B cell (primary cell): ENCODE measurements around the gene COL6A1. TPM values are rescaled to one million over a fixed set of nuclear protein-coding genes. Genes with fewer than 3 reads are reported as not detected.

Experiments used
- ATAC-seq: fragments of 200-7000 bp; cut with Tn5 transposase; one replicate; pipeline ENCODE4 v1.10.0; 2021; ENCODE audit warnings: low read depth, mild to moderate bottlenecking, moderate number of reproducible peaks, moderate library complexity
- CTCF ChIA-PET: fragments of 350-600 bp; sonication (Branson Sonifier 250); formaldehyde crosslinking; loops from one replicate; lab custom pipeline; 2021; ENCODE audit warnings: antibody characterized with exemption, inconsistent platforms; lab: Charles Lee
- POLR2A ChIA-PET: fragments of 350-600 bp; sonication (Branson Sonifier 250); formaldehyde crosslinking; loops from one replicate; lab custom pipeline; 2021; ENCODE audit warnings: antibody characterized with exemption; lab: Charles Lee
- DNase-seq: peaks from one replicate; pipeline ENCODE4 v3.0.0; 2013
- H2AFZ ChIP-seq: 2 replicates; pipeline ENCODE4 v1.6.1; 2012; ENCODE audit warnings: mild to moderate bottlenecking, low read depth, low read length; ENCODE audit not compliant: insufficient read depth, poor library complexity, severe bottlenecking
- H3K27ac ChIP-seq, 2 donors: 1 replicate in 1 of 2; 2 replicates in 1 of 2; pipeline ENCODE4 v1.5.1; 2012 to 2013; ENCODE audit warnings: low read length in 2 of 2, mild to moderate bottlenecking in 2 of 2, moderate library complexity in 1 of 2
- H3K27me3 ChIP-seq, 4 experiments: fragments of 200-600 bp in 1 of 4; sonication (generic) in 1 of 4; replicated peaks in 1 of 4; 1 replicate in 2 of 4; 2 replicates in 2 of 4; pipeline versions ENCODE4 v1.6.1 to v1.7.0; 2013 to 2016; ENCODE audit warnings: low read length in 3 of 4, mild to moderate bottlenecking in 2 of 4, mixed read lengths in 1 of 4, moderate library complexity in 1 of 4; ENCODE audit not compliant: insufficient read depth in 4 of 4, control insufficient read depth in 3 of 4; ENCODE audit errors: control extremely low read depth in 1 of 4
- H3K36me3 ChIP-seq, 2 experiments: replicated peaks in 1 of 2; 1 replicate in 1 of 2; 2 replicates in 1 of 2; pipeline versions ENCODE4 v1.6.1 to v1.7.1; 2013; ENCODE audit warnings: low read length in 1 of 2; ENCODE audit not compliant: insufficient read depth in 2 of 2, control insufficient read depth in 1 of 2; ENCODE audit errors: control extremely low read depth in 1 of 2, extremely low read depth in 1 of 2
- H3K4me1 ChIP-seq, 2 donors: fragments of 200-600 bp in 1 of 2; sonication (generic) in 1 of 2; 1 replicate in 1 of 2; 2 replicates in 1 of 2; pipeline versions ENCODE4 v1.5.1 to v1.6.1; 2013 to 2017; ENCODE audit warnings: low read length in 2 of 2; ENCODE audit not compliant: control insufficient read depth in 2 of 2, insufficient read depth in 2 of 2
- H3K4me2 ChIP-seq: replicated peaks from 2 replicates; pipeline ENCODE3; 2012; ENCODE audit warnings: mild to moderate bottlenecking, low read depth, low read length; ENCODE audit not compliant: poor library complexity, severe bottlenecking
- H3K4me3 ChIP-seq, 5 experiments: fragments of 200-600 bp in 1 of 5; sonication (generic) in 1 of 5; 1 replicate in 3 of 5; 2 replicates in 2 of 5; pipeline versions ENCODE4 v1.5.1 to v1.7.0; 2011 to 2016; ENCODE audit warnings: low read length in 4 of 5, mild to moderate bottlenecking in 4 of 5, low read depth in 2 of 5, control low read depth in 1 of 5, moderate library complexity in 1 of 5; ENCODE audit not compliant: insufficient read depth in 1 of 5; ENCODE audit errors: control extremely low read depth in 1 of 5, extremely low read depth in 1 of 5
- H3K79me2 ChIP-seq: fragments of 200-600 bp; sonication (generic); one replicate; pipeline ENCODE4 v1.6.0; 2016; ENCODE audit warnings: low read length; ENCODE audit not compliant: control insufficient read depth, insufficient read depth
- H3K9ac ChIP-seq: fragments of 200-600 bp; sonication (generic); 2 replicates; pipeline ENCODE4 v1.6.1; 2017; ENCODE audit warnings: mild to moderate bottlenecking, low read length, moderate library complexity
- H3K9me3 ChIP-seq, 3 donors: one replicate each; pipeline versions ENCODE4 v1.6.1 to v1.7.1; 2013; ENCODE audit warnings: low read length in 2 of 3; ENCODE audit not compliant: control insufficient read depth in 2 of 3, insufficient read depth in 1 of 3; ENCODE audit errors: control extremely low read depth in 1 of 3
- H4K20me1 ChIP-seq: 2 replicates; pipeline ENCODE4 v1.6.0; 2012; ENCODE audit warnings: mild to moderate bottlenecking, low read length; ENCODE audit not compliant: insufficient read depth, control insufficient read depth, poor library complexity, severe bottlenecking
- H3K27ac Mint-ChIP-seq: one replicate; pipeline ENCODE4 v1.8.0; 2021; ENCODE audit warnings: mixed read lengths
- H3K27me3 Mint-ChIP-seq: one replicate; pipeline ENCODE4 v1.8.0; 2021; ENCODE audit warnings: mixed read lengths
- H3K4me1 Mint-ChIP-seq: one replicate; pipeline ENCODE4 v1.8.0; 2021; ENCODE audit warnings: mixed read lengths
- H3K4me3 Mint-ChIP-seq: one replicate; pipeline ENCODE4 v1.8.0; 2021; ENCODE audit warnings: mixed read lengths
- H3K9me3 Mint-ChIP-seq: one replicate; pipeline ENCODE4 v1.8.0; 2022; ENCODE audit warnings: mixed read lengths; ENCODE audit not compliant: insufficient read depth
- EZH2 ChIP-seq: IDR thresholded peaks from 2 replicates; pipeline ENCODE4 v1.6.1; 2012; ENCODE audit warnings: borderline replicate concordance, low read depth, mild to moderate bottlenecking, moderate library complexity, low read length; ENCODE audit not compliant: insufficient read depth, poor library complexity, severe bottlenecking
- WGBS: methylation state at CpG from one replicate; pipeline ENCODE4 v1.1.5; 2013; ENCODE audit warnings: missing lambda C conversion rate; ENCODE audit not compliant: insufficient coverage; 5-methylcytosine and 5-hydroxymethylcytosine counted together
- intact Hi-C: fragments of 100-400 bp; cut with micrococcal nuclease; formaldehyde crosslinking; loops from one replicate; pipeline ENCODE4 v1.10.0; 2022
- polyA plus RNA-seq: library from polyadenylated mRNA; depleted of rRNA; stranded (reverse); fragments of >200 nt; gene quantifications from 2 replicates; pipeline ENCODE4 v1.2.3, GENCODE V29; 2012
- total RNA-seq, 2 donors: library from RNA; stranded (reverse); fragments of 120-200 nt in 1 of 2; gene quantifications; 1 replicate in 1 of 2; 2 replicates in 1 of 2; pipeline versions ENCODE4 v1.2.3 to v1.2.4, GENCODE V29; 2013 to 2022
- TF ChIP-seq, protein P1 (sequence below): fragments of 200-600 bp; IDR thresholded peaks from one replicate; pipeline ENCODE4 v1.8.0; 2022; ENCODE audit warnings: antibody characterized with exemption, mild to moderate bottlenecking

Gene COL6A1
- total and polyA plus RNA-seq, 2 donors (not counting 1 experiment from before 2014, with no cell fraction given) = 0.39 to 0.67 TPM

DNA sequence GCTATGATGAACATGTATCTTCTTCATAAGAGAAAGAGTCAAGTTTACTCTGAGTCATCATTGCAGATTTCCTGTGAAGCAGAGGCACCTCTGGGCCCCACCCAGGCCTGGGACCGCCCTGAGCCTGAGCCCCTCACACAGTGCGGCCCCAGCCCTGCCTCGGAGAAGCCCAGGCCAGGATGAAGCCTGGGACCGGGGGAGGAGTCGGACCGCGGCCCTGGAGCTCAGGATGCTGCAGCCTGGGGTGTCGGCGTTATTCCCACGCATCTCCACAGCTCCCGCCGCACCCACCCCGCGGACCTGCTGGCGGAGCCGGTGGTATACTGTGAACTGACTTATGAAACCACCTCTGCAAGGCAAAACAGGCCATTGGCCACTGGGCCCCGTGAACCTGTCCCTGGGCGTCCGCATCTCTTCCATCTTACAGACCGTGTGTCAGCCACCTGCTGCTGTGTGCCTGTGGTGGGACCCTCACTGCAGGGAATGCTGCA is 2.4 kb upstream of the COL6A1 start:
- peaks cover 0 to 64% (median 18%) of the 10 kb centered on the region in 4 experiments for H3K27me3 ChIP-seq
- Mint-ChIP-seq H3K27me3 (peaks cover 23% of the 10 kb centered on the region), H3K27ac (no peak overlapping the region), H3K4me3 (no peak overlapping the region), H3K4me1 (peaks cover 9% of the 10 kb centered on the region), H3K9me3 (no peaks in the 10 kb centered on the region)
- intact Hi-C loops = no loop called here
- H3K4me3 ChIP-seq = no peak overlapping the region
- ChIA-PET CTCF (no interaction called here), POLR2A (no interaction called here)
- H4K20me1 ChIP-seq = no peaks in the 10 kb centered on the region
- no peak overlapping the region for H2AFZ ChIP-seq
- no peak overlapping the region for H3K27ac ChIP-seq
- peaks cover 0 to 21% (median 0%) of the 10 kb centered on the region in 3 donors for H3K9me3 ChIP-seq
- 86% methylated on average over 20 of the region's 20 CpGs for WGBS
- H3K79me2 ChIP-seq = no peaks in the 10 kb centered on the region
- ATAC-seq = no peak
- no peak overlapping the region for H3K9ac ChIP-seq
- H3K4me2 ChIP-seq = no peak overlapping the region
- no peak for DNase-seq
- peaks cover 29 to 32% of the 10 kb centered on the region in 2 donors for H3K4me1 ChIP-seq
- no peaks in the 10 kb centered on the region for H3K36me3 ChIP-seq
- no peak for TF ChIP-seq EZH2
- TF ChIP-seq, protein P1, sequence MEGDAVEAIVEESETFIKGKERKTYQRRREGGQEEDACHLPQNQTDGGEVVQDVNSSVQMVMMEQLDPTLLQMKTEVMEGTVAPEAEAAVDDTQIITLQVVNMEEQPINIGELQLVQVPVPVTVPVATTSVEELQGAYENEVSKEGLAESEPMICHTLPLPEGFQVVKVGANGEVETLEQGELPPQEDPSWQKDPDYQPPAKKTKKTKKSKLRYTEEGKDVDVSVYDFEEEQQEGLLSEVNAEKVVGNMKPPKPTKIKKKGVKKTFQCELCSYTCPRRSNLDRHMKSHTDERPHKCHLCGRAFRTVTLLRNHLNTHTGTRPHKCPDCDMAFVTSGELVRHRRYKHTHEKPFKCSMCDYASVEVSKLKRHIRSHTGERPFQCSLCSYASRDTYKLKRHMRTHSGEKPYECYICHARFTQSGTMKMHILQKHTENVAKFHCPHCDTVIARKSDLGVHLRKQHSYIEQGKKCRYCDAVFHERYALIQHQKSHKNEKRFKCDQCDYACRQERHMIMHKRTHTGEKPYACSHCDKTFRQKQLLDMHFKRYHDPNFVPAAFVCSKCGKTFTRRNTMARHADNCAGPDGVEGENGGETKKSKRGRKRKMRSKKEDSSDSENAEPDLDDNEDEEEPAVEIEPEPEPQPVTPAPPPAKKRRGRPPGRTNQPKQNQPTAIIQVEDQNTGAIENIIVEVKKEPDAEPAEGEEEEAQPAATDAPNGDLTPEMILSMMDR = no peak

DNA sequence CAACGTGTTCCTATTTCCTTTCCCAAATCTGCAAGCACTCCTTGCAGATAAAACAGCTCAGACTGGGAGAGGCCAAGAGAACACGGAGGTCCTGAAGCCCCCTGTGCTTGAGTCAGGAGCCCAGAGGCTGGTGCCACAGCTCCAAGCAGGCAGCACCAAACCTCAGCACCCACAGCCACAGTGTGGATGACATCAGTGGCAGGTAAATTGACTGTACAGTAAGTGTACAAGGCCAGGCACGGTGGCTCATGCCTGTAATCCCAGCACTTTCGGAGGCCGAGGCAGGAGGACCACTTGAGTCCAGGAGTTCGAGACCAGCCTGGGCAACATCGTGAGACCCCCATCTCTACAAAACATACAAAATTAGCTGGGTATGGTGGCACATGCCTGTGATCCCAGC is 1.9 kb upstream of the COL6A1 start:
- POLR2A ChIA-PET = no interaction called here
- Mint-ChIP-seq H3K4me1 (peaks cover 6% of the 10 kb centered on the region), H3K27ac (no peak overlapping the region), H3K27me3 (peaks cover 23% of the 10 kb centered on the region), H3K9me3 (no peaks in the 10 kb centered on the region), H3K4me3 (no peak overlapping the region)
- H4K20me1 ChIP-seq = no peaks in the 10 kb centered on the region
- DNase-seq = no peak
- no peak overlapping the region for H3K9ac ChIP-seq
- no peak overlapping the region for H3K4me3 ChIP-seq
- TF ChIP-seq EZH2 = no peak
- TF ChIP-seq, protein P1 = no peak
- peaks cover 0 to 20% (median 0%) of the 10 kb centered on the region in 3 donors for H3K9me3 ChIP-seq
- CTCF ChIA-PET = no interaction called here
- peaks cover 24 to 27% of the 10 kb centered on the region in 2 donors for H3K4me1 ChIP-seq
- H3K27me3 ChIP-seq = peaks cover 0 to 60% (median 16%) of the 10 kb centered on the region in 4 experiments
- intact Hi-C loops = no loop called here
- ATAC-seq = no peak
- no peaks in the 10 kb centered on the region for H3K79me2 ChIP-seq
- 89% methylated on average over 6 of the region's 7 CpGs for WGBS
- H2AFZ ChIP-seq = no peak overlapping the region
- no peaks in the 10 kb centered on the region for H3K36me3 ChIP-seq
- no peak overlapping the region for H3K27ac ChIP-seq
- no peak overlapping the region for H3K4me2 ChIP-seq
